HG03558 (cell line): Measurements from ENCODE around the gene TLE3.

ENCODE experiments used
- ATAC-seq: cut with Tn5 transposase; IDR thresholded peaks from one replicate; pipeline ENCODE4 v1.9.1; 2021; ENCODE audit warnings: moderate number of reproducible peaks; ENCODE audit not compliant: unreplicated experiment; ENCODE audit errors: extremely low read depth

The TLE3 gene

DNA sequence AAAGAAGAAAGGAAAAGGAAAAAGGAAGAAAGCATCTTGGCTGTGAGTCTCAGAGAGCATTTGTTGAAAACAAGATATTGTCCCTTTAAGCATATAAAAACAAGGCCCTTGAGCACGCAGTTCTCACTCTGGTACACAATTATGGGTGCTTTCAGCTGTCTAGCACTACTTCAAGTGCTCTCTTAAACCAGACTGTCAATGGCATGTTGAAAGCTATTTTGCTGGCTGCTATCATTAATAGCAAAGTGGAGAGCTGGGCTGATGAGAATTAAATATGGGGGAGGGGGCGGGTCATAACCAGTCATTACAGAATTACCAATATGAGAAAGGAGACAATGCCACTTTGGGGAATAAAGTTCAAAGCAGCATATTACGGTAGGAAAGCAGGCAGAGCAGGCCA lies 9.3 kb downstream of the TLE3 start:
- no peak for ATAC-seq

- ATAC-seq: no peak
These were observed 9.9 kb downstream of the TLE3 start for GRCh38 chr15:70087708-70088352.

- no peak for ATAC-seq
These were observed 11.1 kb downstream of the TLE3 start for GRCh38 chr15:70086636-70087035.

DNA sequence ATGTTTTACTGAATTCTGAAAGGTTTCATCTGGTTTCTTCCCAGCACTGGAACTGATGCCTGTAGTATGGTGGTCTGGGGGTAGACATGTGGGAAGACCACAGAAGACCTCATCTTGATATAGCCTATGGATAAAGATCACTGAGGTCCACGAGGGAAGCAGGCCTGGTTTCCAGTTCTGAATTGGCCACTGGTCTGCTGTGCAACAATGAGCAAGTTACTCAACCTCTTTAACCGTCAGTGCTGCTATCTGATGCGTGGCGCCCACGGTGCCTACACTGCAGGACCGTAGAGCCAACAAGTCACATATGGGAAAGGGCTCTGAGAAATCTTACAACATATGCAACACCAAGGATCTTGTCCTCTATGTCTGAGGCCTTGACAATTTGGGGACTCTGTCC lies 13.3 kb downstream of the TLE3 start:
- no peak for ATAC-seq

DNA sequence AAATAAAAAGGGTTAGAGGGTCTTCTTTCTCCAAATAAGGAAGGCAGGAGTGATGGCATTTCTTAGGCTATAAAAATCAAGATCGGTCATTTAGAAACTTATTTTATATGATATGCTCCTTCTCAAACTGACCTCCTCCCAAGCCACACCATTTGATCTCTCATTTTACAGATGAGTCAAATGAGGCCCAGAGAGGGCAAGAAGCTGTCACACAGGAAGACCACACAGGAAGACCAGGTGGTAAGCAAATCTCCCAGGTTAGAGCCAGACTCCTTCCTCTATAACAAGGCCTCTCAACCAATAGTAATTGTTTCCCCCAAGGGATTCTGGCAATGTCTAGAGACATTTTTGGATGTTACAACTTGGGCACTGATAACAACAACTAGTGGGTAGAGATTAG lies 13.8 kb downstream of the TLE3 start:
- ATAC-seq: no peak

- no peak for ATAC-seq
These were observed 14.3 kb downstream of the TLE3 start for GRCh38 chr15:70083418-70083817.

DNA sequence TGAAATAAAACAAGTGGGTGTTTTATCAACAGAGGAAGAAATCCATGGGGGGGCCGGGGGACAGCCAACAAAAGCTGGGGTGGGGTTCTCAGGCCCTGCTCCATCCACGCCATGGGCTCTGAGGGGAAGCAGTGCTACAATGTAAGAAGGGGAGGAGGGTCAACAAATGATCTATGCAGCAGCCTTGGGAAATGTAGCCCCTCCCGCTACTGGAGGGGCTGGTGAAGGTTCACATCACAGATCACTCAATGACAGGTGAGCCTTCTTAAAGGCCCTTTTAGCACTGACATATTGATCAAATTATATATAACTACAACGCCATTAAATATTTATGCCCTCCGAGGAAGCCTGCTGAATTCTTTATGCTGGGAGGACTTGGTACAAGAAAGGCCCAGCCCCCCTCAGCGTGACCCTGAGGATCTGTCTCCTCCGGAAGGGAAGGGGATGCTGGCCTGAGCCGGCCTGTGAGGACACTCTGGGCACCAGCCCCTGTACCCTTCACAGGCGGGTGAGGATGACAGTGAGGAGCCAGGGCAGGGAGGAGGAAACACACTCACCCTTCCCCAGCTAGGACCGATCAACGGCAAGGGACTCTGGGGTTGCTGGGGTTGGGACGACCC lies 15.3 kb downstream of the TLE3 start:
- ATAC-seq: no peak

GRCh38 chr15:70081612-70082011 lies 16.1 kb downstream of the TLE3 start:
- ATAC-seq: no peak

DNA sequence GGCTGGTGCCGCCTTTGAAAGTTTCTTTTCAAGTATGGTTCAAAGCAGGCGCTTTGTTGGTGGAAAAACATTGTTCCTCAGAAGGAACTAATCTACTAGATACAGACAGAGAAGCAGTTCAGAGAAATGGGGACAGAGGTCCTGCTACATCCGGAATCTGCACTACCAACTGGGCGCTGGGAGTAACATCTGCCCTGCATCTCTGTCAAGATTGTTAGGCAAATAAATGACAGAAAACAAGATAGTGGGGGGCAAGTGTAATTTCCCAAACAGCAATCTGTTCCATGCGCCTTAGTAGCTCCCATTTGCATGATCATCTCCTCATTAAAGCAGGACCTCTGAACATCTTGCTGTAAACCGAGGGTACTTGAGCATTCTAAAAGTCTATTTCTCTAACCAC lies 17.4 kb downstream of the TLE3 start:
- ATAC-seq: no peak

DNA sequence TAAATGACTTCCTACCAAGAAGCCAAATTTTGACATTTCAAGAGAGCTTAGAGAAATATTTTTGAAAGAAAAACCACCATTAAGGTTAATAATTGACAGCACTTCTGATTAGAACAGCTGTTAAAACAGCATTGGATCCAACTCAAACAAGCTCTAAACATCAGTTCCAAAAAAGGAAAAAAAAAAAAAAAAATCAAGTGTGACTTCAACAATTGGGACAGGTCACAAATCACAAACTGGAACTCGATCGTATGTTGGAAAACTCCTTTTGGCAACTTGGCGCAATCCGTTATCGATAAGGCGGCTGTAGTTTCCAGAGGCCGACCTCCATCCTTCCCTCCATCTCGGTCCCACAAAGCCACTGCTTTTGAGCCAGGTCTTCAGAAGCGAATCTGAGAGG lies 17.8 kb downstream of the TLE3 start:
- no peak for ATAC-seq

DNA sequence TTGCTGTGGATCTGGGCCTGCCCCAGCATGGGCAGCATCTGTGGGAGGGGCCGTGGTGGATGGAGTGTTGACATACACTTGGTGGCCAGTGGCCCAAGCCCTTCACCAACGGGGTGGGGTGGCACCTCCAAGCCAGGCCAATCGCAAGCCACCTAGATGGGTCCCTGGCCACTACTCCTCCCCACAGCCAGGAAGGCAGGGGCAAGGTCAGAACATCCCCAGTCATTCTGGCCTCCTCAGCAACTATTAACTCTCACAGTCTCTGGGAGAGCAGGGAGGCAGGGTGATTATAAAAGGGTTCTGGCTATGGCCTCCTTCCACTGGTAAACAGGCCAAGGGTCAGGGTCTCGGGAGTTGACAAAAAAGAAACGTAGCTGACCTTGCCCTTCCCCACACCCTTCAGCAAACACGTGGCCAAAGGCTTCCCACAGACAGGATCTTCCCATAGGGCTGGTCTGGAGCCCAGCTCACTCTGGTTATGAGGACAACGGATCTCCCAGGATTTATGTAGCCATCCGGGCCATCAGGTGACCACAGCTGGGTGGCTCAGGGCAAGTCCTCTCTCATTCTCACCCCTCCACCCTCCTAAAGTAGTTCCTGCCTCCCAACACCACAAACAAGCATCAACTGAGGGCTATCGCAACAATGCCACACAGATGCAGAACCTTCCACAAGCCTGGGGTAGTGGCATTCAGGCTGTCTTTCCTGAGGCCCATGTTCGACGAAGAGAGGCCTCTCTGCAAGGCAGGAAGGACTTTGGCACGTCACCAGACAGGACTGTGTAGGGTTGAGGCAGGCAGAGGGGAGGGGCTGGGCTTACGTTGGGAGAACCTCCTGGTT lies 18.9 kb downstream of the TLE3 start:
- ATAC-seq: no peak

DNA sequence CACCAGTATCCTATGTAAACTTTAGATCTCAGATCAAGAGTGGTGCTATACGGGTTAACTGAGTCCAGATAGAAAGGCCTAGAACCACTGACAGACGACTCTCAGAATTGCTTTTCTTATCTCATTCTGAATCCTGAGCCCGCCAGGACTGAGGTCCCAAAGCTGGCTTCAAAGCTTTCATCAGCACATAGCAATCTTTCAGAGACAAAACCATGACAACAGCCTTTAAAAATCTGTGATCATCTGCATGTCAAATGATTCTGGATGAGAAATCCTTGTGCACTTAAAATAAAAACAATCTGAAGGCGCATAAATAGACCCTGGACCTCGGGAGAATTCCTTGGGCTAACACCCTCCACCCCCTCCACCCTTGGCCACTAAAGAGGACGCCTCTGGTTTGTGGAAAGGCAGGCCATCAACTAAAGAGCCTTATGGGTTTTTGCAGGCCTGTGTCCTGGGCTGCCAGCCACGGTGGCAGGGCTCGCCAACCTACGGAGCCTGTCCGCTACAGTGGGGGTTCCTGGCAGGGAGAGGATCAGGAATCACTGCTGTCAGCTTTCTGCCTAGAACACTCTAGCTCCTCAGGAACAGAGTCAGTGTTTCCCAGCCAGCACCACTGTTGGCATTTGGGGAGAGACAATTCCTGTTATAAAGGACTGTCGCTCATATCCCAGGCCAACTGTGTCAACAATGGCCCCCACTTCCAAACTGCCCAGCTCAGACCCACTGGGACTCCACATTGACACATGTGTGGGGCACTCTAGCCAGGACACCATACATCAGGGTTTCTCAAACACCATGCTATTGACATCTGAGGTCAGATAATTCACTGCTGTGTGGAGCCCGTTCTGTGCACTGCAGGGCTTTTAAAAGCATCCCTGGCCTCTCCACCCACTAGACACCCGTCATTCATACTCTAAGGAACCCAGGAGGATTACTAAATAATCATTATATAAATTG lies 20.2 kb downstream of the TLE3 start:
- ATAC-seq: no peak

- ATAC-seq: no peak
These were observed 23.3 kb downstream of the TLE3 start for GRCh38 chr15:70074380-70074779.

DNA sequence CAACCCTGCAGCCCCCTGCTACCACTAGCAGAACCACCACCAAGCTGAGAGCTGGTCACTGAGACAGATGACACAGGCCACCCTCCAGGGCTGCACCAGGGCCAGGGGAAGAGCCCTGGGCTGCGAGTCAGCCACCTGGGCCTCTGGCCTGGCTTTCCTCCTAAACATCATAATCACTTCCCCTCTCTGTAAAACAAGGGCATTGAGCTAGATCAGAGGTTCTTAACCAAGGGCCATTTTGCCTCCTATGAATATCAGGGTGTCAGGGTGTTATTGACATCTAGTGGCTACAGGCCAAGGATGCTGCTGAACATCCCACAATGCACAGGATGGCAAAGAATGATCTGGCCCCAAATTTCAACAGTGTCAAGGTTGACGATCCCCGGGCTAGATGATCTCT lies 25.2 kb downstream of the TLE3 start:
- ATAC-seq: no peak

- no peak for ATAC-seq
These were observed 25.9 kb downstream of the TLE3 start for GRCh38 chr15:70071799-70072198.

DNA sequence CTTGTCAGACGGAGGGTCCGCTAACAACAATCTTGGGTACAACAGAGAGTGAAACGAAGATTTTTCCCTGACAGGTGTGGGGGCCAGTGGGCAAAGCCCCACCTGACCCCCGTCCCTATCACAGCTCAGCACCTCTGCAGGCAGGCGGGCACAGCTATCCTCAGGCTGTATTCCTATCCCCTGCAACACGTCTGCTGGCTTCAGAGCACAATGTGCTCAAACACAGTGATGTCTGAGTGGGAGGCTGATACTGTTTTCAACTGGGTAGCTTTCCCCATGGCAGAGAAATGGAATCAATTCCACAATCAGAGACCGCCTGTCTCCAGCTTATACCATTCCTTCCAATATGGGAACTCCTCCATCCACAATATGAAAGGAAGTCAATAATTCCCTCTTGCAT lies 28.0 kb downstream of the TLE3 start:
- no peak for ATAC-seq

- no peak for ATAC-seq
These were observed 28.7 kb downstream of the TLE3 start for GRCh38 chr15:70068783-70069565.

DNA sequence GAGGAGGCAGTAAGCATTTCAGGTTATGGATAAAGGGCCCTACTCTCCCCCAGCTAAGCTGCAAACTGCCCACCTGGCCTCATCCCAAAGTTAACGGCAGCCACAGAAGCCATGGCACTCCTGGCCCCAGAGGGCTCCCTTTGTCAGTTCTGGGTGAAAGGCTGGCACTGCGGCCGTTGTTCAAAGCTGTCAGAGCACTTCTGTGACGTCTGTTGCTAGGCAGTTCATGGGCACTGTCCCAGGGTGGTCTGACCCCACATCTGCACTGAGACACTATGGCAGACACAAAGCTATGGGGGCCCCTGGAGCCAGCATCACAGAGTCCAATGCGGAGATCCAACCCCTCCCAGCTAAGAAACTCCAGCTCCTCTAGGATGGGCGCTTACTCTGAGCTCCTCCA lies 30.0 kb downstream of the TLE3 start:
- no peak for ATAC-seq

GRCh38 chr15:70067011-70067410 lies 30.7 kb downstream of the TLE3 start:
- ATAC-seq: no peak

DNA sequence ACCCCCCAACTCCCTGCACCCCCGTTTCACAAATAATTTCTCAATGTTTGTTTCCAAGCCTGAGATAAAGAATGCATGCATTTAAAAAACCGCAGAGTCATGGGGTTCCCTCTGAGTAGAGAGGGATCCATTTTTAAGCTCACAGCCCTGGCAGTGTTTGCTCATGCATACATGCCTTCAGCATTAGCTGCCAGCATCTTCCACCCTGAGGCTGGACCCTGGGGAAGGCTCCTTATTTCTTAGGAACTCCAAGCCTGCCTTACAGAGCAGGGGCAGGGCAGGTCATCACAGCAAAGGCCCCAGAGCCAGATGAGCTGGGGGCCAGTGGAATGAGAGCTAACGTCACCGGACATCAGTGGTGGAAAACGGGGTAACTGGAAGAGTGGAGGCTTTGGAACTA lies 31.3 kb downstream of the TLE3 start:
- no peak for ATAC-seq
